K562 (cell line): ENCODE results near the gene RAB13. TPM values are rescaled to one million over a fixed set of nuclear protein-coding genes. Genes with fewer than 3 reads are reported as not detected.

Source experiments
- ARID2 ChIP-seq: fragments of 450-650 bp; IDR thresholded peaks from 2 replicates; pipeline ENCODE4 v1.6.1; 2017; ENCODE audit warnings: antibody characterized with exemption, mild to moderate bottlenecking
- CREM ChIP-seq: IDR thresholded peaks from 2 replicates; pipeline ENCODE4 v1.6.1; 2014; ENCODE audit warnings: antibody characterized with exemption, low read depth
- ESRRA ChIP-seq: fragments of 450-650 bp; IDR thresholded peaks from 2 replicates; pipeline ENCODE4 v1.6.1; 2014; ENCODE audit warnings: low read depth, mild to moderate bottlenecking, moderate library complexity, borderline replicate concordance
- GABPA ChIP-seq: fragments of 200-800 bp; sonication (Bioruptor generic); conservative IDR thresholded peaks from 2 replicates; pipeline ENCODE4 v1.6.1; 2016; ENCODE audit warnings: low read depth, missing genetic modification characterization, missing compliant biosample characterization
- HES1 ChIP-seq: fragments of 450-650 bp; IDR thresholded peaks from 2 replicates; pipeline ENCODE4 v1.6.1; 2016; ENCODE audit warnings: low read depth, mild to moderate bottlenecking, moderate library complexity
- KAT7 ChIP-seq: sonication (generic); formaldehyde crosslinking; IDR thresholded peaks from 2 replicates; pipeline ENCODE4 v1.8.0; 2022; ENCODE audit warnings: missing genetic modification reagents, mild to moderate bottlenecking, borderline replicate concordance
- KDM5B ChIP-seq: fragments of 200-600 bp; sonication (generic); IDR thresholded peaks from 2 replicates; pipeline ENCODE4 v1.6.1; 2012; ENCODE audit warnings: low read depth, mild to moderate bottlenecking, moderate library complexity, low read length, control low read depth, inconsistent platforms; ENCODE audit not compliant: insufficient replicate concordance
- NCOR1 ChIP-seq: fragments of 450-650 bp; IDR thresholded peaks from 2 replicates; pipeline ENCODE4 v1.6.1; 2016; ENCODE audit warnings: mild to moderate bottlenecking, moderate library complexity
- RBBP5 ChIP-seq: fragments of 200-600 bp; sonication (generic); IDR thresholded peaks from 2 replicates; pipeline ENCODE4 v1.6.1; 2012; ENCODE audit warnings: borderline replicate concordance, mild to moderate bottlenecking, low read length, control low read depth, inconsistent platforms; ENCODE audit not compliant: insufficient read depth, poor library complexity, severe bottlenecking
- RFX1 ChIP-seq: fragments of 450-650 bp; IDR thresholded peaks from 2 replicates; pipeline ENCODE4 v1.6.1; 2016; ENCODE audit warnings: mild to moderate bottlenecking, moderate library complexity
- TRIM24 ChIP-seq, 2 experiments: fragments of 450-650 bp; IDR thresholded peaks; 2 replicates each; pipeline ENCODE4 v1.6.1; 2016
- U2AF1 ChIP-seq: fragments of 200-400 bp; formaldehyde crosslinking; optimal IDR thresholded peaks from 2 replicates; pipeline ENCODE3; 2017; ENCODE audit warnings: mild to moderate bottlenecking, low read depth, low read length, moderate library complexity
- USF2 ChIP-seq: sonication (generic); formaldehyde crosslinking; IDR thresholded peaks from 2 replicates; pipeline ENCODE4 v1.5.0; 2020; ENCODE audit warnings: missing genetic modification reagents
- ZBTB7A ChIP-seq: IDR thresholded peaks from 2 replicates; pipeline ENCODE4 v1.6.1; 2011; ENCODE audit warnings: low read depth, mild to moderate bottlenecking, low read length, moderate library complexity, borderline replicate concordance; ENCODE audit not compliant: control insufficient read depth
- ZNF143 ChIP-seq: sonication (generic); formaldehyde crosslinking; IDR thresholded peaks from 2 replicates; pipeline ENCODE4 v1.9.0; 2022; ENCODE audit warnings: mild to moderate bottlenecking, missing genetic modification reagents
- ZNF274 ChIP-seq: IDR thresholded peaks from 2 replicates; pipeline ENCODE4 v1.6.1; 2011; ENCODE audit warnings: low read depth, mild to moderate bottlenecking, low read length, moderate library complexity, borderline replicate concordance
- ZNF589 ChIP-seq: fragments of 200-800 bp; sonication (Bioruptor generic); IDR thresholded peaks from 2 replicates; pipeline ENCODE4 v1.6.1; 2016; ENCODE audit warnings: low read depth, missing genetic modification characterization, missing compliant biosample characterization
- ZNF592 ChIP-seq: fragments of 450-650 bp; IDR thresholded peaks from 2 replicates; pipeline ENCODE4 v1.6.1; 2017; ENCODE audit warnings: antibody characterized with exemption, mild to moderate bottlenecking
- ZNF695 ChIP-seq: fragments of 450-650 bp; formaldehyde crosslinking; IDR thresholded peaks from 2 replicates; pipeline ENCODE4 v1.4.0; 2020; ENCODE audit warnings: mild to moderate bottlenecking, moderate library complexity
- ZNF79 ChIP-seq: fragments of 250-450 bp; sonication (Bioruptor Pico); IDR thresholded peaks from 2 replicates; pipeline ENCODE4 v1.4.0; 2020; ENCODE audit warnings: low read depth, mild to moderate bottlenecking, moderate library complexity
- polyA plus RNA-seq, 8 experiments: library from polyadenylated mRNA; depleted of rRNA in 4 of 8; stranded (reverse) in 5 of 8; unstranded in 3 of 8; fragments of >200 nt; fragmentation: Nextera tagmentation in 2 of 8; fragmentation: Illumina TruSeq in 1 of 8; extraction: Ambion mirVana in 2 of 8; extraction: Trizol in 1 of 8; gene quantifications; 2 replicates each; pipeline versions ENCODE4 v1.2.1 to v1.2.3, GENCODE V29; 2011 to 2014; ENCODE audit warnings: inconsistent platforms in 1 of 8, missing spikeins in 1 of 8
- total RNA-seq, 7 experiments: library from RNA; depleted of rRNA in 6 of 7; stranded (reverse); fragments of >200 nt in 6 of 7; fragmentation: Illumina TruSeq in 2 of 7; extraction: Trizol in 2 of 7; gene quantifications; 2 replicates each; pipeline versions ENCODE4 v1.2.1 to v1.2.3, GENCODE V29; 2011 to 2021; ENCODE audit warnings: low replicate concordance in 1 of 7
- TF ChIP-seq, protein P1 (sequence below): sonication (generic); formaldehyde crosslinking; IDR thresholded peaks from 2 replicates; pipeline ENCODE4 v1.8.0; 2022; ENCODE audit warnings: missing genetic modification reagents, mild to moderate bottlenecking, moderate library complexity, borderline replicate concordance

Gene RAB13
- total and polyA plus RNA-seq, 9 of the 15 experiments (the other 6 are each of a cell fraction or from before 2014, with no cell fraction given) = 22.3 to 100 (median 39.8) TPM

DNA sequence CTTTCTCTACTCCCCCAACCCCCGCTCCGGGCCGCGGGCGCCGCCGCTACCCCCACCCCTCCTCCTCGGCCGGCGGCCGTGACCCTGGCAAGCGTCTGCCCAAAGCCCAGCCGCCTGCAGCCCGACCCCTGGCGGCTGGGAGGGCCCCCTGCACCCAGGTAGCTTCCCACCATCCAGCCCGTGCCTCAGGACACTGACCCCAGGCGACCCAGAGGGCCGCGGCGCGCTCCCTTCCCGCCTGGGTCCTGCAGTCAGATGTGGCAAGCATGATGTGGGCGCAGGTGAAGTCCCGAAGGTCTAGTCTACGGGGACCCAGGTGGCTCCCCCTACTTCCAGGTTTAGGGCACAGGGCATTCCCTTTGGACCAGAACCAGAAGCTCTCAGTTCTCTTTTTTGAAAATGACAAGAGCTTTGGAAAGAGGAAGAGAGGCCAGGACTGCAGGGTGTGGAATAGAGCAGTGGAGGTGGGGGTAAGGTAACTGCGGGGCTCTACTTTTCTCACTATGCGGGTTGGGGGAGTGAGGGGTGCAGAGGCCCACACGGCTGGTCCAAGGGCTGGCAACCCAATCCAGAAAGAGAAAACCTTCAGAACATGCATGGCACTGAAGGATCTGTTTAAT is 39.4 kb downstream of the RAB13 start, which contains the start of gene DENND4B (continued):
- TF ChIP-seq NCOR1 (peak; percentile 75), ZNF589 (CRISPR knock-in tag) (peak; percentile 38; the same call in 1 of the 2 replicates), HES1 (no peak), RBBP5 (peak; percentile 30), KDM5B (peak; percentile 12), ZNF695 (no peak), ZNF79 (CRISPR knock-in tag) (no peak), ARID2 (no peak), TRIM24 (IDR thresholded peaks at IDR 0.05) (peak in 1 of 2 experiments; percentile 39; a peak in 1 of 4 replicates), U2AF1 (peak; percentile 45), CREM (0 out of 2 replicates have a peak, but pooled peaks have one; percentile 47), ZNF592 (peak; percentile 48; the same call in 1 of the 2 replicates), RFX1 (no peak), ZNF274 (no peak), KAT7 (CRISPR knock-in tag) (0 out of 2 replicates have a peak, but pooled peaks have one; percentile 66), ZNF143 (CRISPR knock-in tag) (no peak), USF2 (CRISPR knock-in tag) (no peak), ZBTB7A (peak; percentile 67; the same call in 1 of the 2 replicates), GABPA (tag) (0 out of 2 replicates have a peak, but pooled peaks have one; percentile 63), ESRRA (peak; percentile 37; the same call in 1 of the 2 replicates)
- TF ChIP-seq, protein P1, sequence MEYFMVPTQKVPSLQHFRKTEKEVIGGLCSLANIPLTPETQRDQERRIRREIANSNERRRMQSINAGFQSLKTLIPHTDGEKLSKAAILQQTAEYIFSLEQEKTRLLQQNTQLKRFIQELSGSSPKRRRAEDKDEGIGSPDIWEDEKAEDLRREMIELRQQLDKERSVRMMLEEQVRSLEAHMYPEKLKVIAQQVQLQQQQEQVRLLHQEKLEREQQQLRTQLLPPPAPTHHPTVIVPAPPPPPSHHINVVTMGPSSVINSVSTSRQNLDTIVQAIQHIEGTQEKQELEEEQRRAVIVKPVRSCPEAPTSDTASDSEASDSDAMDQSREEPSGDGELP (CRISPR knock-in tag) = peak; percentile 78
